ENCODE results near the gene TRA2A. TPM values are rescaled to one million over a fixed set of nuclear protein-coding genes. Genes with fewer than 3 reads are reported as not detected.

Gene TRA2A
- total and polyA plus RNA-seq, 9 of the 15 experiments (the other 6 are each of a cell fraction or from before 2014, with no cell fraction given), result 22.7 to 210 (median 73.9) TPM

- TF ChIP-seq HNRNPL (IDR thresholded peaks at IDR 0.05; ENCODE audit: low read depth, low read length), result no peak
- no peak for TF ChIP-seq ZNF668 (CRISPR knock-in tag; IDR thresholded peaks at IDR 0.05)
- TF ChIP-seq KDM5B (IDR thresholded peaks at IDR 0.05; ENCODE audit: insufficient replicate concordance, low read depth, low read length), result peak; percentile 95
- peak; percentile 57 to 66; a peak in 3 of 4 replicates for TF ChIP-seq FOXK2 (conservative IDR thresholded peaks at IDR 0.05 in 1 of 2, IDR thresholded peaks at IDR 0.05 in 1 of 2; ENCODE audit: low read depth in 2 of 2)
- peak; percentile 72; the same call in 1 of the 2 replicates for TF ChIP-seq ZNF212 (CRISPR knock-in tag; IDR thresholded peaks at IDR 0.05)
- TF ChIP-seq CREBBP (IDR thresholded peaks at IDR 0.05; ENCODE audit: low read depth, low read length), result no peak
- no peak for TF ChIP-seq SRSF3 (IDR thresholded peaks at IDR 0.05; ENCODE audit: insufficient read depth, low read length)
- peak; percentile 55; the same call in 1 of the 2 replicates for TF ChIP-seq RFX5 (IDR thresholded peaks at IDR 0.05; ENCODE audit: low read depth, low read length)
- no peak for TF ChIP-seq TFAM (CRISPR knock-in tag; conservative IDR thresholded peaks at IDR 0.05)
- TF ChIP-seq ZNF263 (CRISPR knock-in tag; IDR thresholded peaks at IDR 0.05; ENCODE audit: borderline replicate concordance), result peak; percentile 17; the same call in 1 of the 2 replicates
- TF ChIP-seq NFIC (IDR thresholded peaks at IDR 0.05), result peak; percentile 67
- TF ChIP-seq ZNF76 (CRISPR knock-in tag; IDR thresholded peaks at IDR 0.05; ENCODE audit: borderline replicate concordance), result no peak
- TF ChIP-seq ESRRB (CRISPR knock-in tag; IDR thresholded peaks at IDR 0.05; ENCODE audit: borderline replicate concordance), result no peak
- TF ChIP-seq TGIF2 (CRISPR knock-in tag; IDR thresholded peaks at IDR 0.05), result no peak
- no peak; the same call in 1 of the 2 replicates for TF ChIP-seq CBFA2T3 (IDR thresholded peaks at IDR 0.05)
- TF ChIP-seq TRIM28 (IDR thresholded peaks at IDR 0.05), result peak; percentile 7; the same call in 1 of the 2 replicates
- no peak for TF ChIP-seq ZNF398 (CRISPR knock-in tag; IDR thresholded peaks at IDR 0.05)
- peak; percentile 98 for TF ChIP-seq TBP (optimal IDR thresholded peaks at IDR 0.05; ENCODE audit: low read depth, low read length)
- no peak for TF ChIP-seq SMARCE1 (IDR thresholded peaks at IDR 0.05)
- no peak for TF ChIP-seq ID3 (CRISPR knock-in tag; IDR thresholded peaks at IDR 0.05)
- 0 out of 2 replicates have a peak, but pooled peaks have one; percentile 54 for TF ChIP-seq ID3 (tag; IDR thresholded peaks at IDR 0.05)
- TF ChIP-seq VEZF1 (CRISPR knock-in tag; IDR thresholded peaks at IDR 0.05), result peak; percentile 39
- TF ChIP-seq NELFE (IDR thresholded peaks at IDR 0.05; ENCODE audit: insufficient read depth, insufficient read length), result no peak
- peak; percentile 91 for TF ChIP-seq MTA3 (IDR thresholded peaks at IDR 0.05; ENCODE audit: borderline replicate concordance)
- TF ChIP-seq KLF1 (tag; IDR thresholded peaks at IDR 0.05), result peak; percentile 50; the same call in 1 of the 2 replicates
- TF ChIP-seq PHF20 (IDR thresholded peaks at IDR 0.05; ENCODE audit: partially characterized antibody), result peak; percentile 64
- no peak for TF ChIP-seq SREBF1 (IDR thresholded peaks at IDR 0.05; ENCODE audit: borderline replicate concordance, low read depth, low read length)
These were observed at the start of gene TRA2A (continued) for GRCh38 chr7:23531794-23532489.

All from K562 (cell line).